NCI-H2107 treated with DMSO at 0.1 percent for 48 hours (cell line): ENCODE measurements around the gene WDR93.
"Not testable (repeated sequence)": the region's sequence is repeated elsewhere in the genome, so short reads cannot be mapped to it uniquely, and the experiment has no call there.

Experiments used
- DNase-seq: peaks from one replicate; lab custom pipeline; 2025; ENCODE audit not compliant: unreplicated experiment; lab: John Stamatoyannopoulos, UW

Gene WDR93

DNA sequence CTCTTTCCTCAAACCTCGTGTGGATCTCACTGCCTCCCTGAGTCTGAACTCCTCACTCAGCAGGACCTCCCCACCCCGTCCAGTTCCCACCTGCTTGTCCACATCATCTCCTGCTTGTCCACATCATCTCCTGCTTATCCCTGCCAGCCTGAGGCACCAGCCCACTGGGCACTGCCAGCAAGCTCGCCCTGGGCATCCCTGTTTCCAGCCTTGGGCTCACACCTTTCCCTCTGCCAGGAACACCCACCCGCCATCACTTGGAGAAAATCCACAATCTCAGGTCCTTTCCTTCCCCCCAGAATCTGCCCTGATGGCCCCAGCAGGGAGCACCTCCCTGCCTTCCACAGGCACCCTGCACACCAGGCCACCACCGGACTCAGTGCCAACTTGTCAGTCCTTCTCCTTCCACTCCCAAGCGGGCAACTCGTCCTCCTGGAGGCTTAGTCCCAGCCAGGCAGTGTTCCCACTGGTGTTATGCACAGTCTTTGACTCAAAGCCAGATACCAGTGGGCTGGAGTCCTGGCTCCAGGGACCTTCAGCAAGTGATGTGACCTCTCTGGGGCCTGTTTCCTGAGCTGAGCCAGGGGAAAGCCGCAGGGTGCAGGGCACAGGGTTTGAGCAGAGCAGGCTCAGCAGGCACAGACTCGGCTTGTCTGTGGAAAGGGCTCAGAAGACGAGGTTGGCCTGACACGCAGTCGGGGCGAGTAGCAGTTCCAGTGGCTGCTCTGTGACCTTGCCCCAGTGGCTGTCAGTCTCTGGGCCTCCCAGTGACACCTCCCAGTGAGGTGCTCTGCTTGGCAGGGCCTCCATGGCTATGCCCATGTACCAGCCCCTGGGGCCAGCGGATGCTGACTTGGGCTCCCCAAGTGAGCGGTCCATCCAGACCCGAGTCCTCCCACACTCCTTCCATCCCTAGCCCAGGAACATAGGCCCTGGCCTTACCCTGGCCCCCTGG, 76.0 kb downstream of the WDR93 start:
- DNase-seq = no peak

DNA sequence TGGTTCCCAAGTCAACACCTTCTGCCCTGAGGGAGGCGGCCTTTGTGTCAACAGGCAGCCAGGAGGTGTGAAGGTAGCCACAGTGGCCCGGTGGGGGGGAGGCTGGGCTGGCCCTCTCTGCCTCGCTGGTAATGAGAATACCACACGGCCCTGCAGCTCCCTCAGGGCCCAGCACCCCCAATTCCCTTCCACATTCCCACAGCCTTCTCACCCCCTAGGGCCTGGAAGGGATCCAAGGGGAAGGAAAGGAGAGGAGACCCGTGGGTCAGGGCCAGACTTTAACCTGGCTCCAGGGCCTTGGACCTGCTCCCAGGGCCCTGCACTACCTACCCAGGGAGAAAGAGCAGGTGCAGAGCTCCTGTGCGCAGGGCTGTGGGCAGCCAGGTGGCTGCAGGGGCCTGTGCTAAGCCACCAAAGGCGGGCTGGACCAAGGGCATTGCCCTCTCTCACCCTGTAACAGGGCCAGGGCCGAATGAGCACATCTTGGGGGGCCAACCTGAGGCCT, 76.9 kb downstream of the WDR93 start:
- no peak for DNase-seq

DNA sequence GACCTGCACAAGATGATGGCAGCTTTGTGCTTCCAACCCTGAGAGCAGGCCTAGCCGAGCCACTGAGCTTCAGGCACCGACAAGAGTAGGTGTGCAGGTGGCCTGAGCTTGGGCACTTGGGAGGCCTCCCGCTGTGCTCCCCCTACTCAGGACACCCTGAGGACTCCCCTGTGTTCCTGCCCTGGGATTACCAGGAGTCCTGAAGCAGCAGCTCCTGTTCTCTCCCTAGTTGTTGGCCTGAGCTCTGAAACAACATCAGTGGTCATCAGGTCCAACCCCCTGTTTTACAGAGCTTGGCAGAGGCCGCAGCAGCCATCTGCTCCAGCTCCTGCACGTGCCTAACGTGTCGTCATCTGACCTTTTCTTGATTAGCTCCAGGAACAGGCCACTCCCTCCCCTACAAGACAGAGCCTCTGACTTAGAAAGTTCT, 77.5 kb downstream of the WDR93 start:
- no peak for DNase-seq

DNA sequence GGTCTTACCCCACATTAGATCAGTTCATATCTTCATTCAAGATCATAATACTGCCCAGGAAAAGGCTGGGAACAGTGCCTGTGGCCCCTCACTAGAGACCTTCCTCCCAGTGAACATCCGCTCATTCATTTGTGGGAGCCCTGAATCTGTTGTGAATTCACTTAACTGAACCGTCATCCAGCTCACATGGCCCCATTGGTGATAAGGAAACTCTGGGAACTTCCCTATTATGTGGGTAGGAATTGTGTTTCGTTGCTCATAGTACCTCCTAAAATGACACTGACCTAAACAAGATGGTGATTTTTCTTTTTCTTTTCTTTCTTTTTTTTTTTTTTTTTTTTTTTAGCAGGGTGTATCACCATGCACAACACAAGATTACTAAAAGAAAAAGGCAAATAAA, 78.8 kb downstream of the WDR93 start:
- DNase-seq = no peak

DNA sequence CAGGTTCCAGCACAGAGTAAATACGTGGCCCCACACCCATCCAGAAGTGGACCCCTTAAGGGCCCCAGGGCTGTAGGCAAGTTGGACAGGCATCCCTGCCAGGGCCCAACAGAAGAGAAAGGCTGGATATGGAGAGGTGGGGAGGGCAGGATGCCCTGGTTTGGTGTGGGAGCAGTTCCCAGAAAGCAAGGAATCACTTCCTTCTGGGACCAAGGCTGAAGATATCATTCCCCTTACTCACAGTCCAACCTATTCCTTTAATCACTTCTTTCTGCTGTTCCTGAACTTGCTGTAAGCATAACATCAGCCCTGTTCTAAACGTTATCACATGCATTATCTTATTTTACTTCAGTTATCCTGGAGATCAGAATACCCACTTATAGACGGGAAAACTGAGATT, 79.4 kb downstream of the WDR93 start:
- no peak for DNase-seq

DNA sequence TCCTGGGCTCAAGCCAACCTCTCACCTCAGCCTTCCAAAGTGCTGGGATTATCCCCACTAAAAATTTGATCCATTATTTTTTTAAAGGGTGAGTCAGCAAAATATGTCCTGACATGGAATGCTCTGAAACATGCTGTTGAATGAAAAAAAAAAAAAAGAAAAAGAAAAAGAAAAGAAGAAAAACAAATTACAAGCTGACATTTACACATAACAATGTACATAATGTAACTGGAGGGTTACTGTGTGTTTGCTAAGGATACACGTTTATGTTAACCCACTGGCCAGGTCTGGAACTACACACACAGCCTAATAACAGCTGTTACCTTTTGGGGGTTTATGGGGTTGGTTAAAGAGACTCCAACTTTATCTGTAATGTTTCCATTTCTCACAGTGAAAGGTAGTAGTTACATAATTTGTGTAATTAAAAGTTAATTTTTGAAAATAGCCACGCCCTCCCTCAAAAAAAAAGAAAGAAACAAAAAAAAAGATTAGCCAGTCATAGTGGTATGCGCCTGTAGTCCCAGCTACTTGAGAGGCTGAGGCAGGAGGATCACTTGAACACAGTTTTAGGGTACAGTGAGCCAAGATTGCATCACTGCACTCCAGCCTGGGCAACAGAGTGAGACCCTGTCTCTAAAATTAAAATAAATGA, 82.4 kb downstream of the WDR93 start:
- DNase-seq = no peak

DNA sequence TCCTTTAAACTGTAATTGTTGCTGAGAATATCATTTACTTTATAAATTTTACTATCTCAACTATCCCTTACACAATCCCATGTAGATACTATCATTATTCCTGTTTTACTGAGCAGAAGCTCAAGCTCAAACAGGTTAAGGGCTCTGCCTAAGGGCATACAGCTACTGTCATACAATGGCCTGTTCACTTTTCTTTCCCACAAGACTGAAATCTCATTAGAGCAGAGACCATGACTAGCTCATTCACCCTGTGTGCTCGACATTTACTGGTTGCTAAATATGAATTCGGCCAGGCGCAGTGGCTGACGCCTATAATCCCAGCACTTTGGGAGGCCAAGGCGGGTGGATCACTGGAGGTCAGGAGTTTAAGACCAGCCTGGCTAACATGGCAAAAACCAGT, 83.9 kb downstream of the WDR93 start:
- DNase-seq = no peak

DNA sequence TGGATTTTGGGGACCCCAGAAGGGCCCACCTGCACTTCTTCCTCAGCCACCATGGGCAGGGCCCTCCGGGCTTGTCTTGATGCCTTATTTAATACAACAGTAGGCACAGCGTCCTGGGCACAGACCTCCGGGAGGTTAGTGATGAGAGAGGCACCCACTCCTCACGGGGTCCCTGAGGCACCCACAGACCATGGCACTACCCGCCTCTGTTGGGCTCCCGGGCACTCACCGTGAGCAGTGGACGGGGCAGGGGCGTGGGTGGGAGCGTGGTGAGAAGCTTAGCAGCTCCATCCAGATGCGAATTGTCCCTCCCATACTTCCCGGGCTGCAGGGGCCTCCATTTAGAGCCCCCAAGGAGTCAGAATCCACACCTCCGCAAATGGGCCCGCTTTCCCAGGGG, 85.2 kb downstream of the WDR93 start:
- no peak for DNase-seq

DNA sequence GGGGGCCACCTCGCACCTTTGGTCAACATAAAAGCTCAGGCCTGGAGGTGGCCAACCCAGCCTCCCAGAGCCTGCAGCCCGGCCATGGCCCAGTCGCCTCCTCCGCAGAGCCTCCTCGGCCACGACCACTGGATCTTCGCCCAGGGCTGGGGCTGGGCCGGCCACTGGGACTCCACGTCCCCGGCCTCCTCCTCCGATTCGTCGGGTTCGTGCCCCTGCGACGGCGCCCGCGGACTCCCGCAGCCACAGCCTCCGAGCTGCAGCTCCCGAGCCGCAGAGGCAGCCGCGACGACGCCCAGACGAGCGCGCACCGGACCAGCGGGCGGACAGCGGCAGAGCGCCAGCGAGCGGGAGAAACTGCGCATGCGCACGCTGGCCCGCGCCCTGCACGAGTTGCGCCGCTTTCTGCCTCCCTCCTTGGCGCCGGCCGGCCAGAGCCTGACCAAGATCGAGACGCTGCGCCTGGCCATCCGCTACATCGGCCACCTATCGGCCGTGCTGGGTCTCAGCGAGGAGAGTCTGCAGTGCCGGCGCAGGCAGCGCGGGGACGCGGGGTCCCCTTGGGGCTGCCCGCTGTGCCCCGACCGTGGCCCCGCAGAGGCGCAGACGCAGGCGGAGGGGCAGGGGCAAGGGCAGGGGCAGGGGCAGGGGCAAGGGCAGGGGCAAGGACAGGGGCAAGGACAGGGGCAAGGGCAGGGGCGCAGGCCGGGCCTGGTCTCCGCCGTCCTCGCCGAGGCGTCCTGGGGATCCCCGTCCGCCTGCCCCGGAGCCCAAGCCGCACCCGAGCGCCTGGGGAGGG, 85.9 kb downstream of the WDR93 start, which contains the start of gene MESP2:
Gene MESP2 (plus strand): TSS at position 59 of the 799 bp plus-strand sequence. CDS start 26 bp downstream, at position 85.
- DNase-seq = no peak

DNA sequence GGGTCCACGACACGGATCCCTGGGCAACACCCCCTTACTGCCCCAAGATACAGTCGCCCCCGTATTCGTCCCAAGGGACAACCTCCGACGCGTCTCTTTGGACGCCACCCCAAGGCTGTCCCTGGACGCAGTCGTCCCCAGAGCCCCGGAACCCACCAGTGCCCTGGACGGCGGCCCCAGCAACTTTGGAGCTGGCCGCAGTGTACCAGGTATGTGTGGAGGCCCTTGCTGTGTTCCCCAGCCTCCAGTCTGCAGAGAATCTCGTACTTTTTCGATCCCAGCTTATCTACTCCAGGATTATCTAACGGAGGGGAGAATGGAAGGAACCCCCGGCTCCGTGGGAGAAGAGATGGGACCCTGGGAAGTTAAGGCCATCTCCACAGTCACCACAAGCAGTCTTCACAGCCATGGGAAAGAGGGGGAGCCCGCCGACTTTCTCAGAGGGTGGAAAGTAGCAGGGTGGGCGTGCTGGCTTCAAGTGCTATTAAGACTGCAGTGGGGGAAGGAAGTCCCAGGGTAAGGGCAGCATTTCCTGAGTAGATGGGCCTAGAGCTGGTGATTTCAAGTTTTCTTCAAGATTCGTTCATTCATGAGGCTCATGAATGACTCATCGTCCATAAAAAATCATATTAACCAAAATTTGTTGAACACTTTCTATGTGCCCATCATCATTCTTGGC, 86.6 kb downstream of the WDR93 start:
- DNase-seq = no peak

DNA sequence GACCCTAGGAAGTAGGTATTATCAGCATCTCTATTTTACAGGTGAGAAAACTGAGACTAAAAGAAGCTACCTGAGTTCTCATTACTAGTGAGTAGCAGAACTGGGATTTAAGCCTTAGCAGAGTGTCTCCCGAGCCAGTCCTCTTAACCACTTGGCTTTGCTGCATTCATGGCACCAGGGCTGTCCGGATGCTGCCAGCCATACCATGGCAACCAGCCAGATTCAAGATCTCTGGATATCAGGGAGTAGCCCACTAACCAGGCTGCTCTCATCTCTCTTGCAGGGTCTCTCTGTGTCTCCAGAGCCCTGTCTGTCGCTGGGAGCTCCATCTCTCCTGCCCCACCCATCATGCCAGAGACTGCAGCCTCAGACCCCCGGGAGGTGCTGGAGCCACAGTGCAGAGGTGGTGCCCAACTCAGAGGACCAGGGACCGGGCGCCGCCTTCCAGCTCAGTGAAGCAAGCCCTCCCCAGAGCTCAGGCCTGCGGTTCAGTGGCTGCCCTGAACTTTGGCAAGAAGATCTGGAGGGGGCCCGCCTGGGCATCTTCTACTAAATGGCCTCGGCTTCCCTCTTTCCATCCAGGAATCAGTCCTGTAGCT, 87.3 kb downstream of the WDR93 start:
- no peak for DNase-seq

DNA sequence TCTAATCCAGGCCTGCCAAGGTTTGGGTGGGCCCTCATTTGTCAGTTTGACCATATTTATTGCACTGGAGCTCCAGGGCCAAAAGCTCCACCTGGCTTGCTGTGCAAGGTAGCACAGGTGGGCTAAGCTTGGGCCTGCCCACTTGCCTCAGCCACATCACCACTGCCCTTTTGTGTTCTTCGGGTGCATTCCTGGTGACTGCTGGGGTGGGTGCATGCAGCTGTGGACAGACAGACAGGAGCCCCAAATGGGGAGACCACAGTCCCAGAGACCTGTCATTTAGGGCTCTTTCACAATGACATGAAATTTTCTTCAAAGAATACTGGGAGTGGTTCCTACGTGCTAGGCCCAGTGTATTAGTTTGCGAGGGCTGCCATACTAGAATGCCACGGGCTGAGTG, 88.2 kb downstream of the WDR93 start:
- DNase-seq = no peak

DNA sequence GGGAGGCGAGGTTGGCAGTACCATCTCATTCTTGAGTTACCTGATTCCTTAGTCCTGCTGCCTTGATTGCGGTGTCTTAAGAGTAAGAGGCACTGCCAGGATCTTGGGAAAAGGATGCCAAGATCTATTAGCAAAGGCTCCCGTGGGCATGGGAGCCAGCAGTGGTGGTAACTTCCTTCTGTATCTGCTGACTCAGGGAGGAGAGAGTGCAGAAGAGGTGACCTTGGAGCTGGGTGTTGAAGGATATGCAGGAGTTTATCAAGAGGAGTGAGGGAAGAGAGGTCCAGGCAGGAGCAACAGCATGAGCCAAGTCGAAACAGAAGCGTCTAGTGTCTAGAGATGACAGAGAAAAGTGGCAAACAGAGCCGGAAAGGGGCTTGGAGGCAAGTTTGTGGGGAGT, 90.0 kb downstream of the WDR93 start:
- DNase-seq = no peak

DNA sequence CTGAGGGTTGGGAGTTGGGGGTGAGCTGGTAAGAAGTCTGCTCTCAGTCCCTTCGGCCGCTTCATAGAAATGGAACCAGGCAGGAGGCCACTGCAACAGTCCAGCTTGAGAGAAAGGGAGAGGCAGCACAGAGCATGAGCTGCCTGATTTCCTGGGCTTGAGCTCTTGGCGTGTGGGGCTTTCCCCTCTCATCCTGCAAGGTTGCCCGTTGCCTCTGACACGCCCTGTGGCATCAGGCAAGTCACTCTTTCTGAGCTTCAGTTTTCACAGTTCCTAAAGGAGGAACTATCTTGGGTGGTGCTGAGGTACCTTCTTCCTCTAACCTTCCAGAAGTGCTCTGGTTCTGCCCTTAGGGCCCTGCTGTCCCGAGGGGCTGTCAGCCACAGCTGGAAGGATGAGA, 90.4 kb downstream of the WDR93 start:
- no peak for DNase-seq

DNA sequence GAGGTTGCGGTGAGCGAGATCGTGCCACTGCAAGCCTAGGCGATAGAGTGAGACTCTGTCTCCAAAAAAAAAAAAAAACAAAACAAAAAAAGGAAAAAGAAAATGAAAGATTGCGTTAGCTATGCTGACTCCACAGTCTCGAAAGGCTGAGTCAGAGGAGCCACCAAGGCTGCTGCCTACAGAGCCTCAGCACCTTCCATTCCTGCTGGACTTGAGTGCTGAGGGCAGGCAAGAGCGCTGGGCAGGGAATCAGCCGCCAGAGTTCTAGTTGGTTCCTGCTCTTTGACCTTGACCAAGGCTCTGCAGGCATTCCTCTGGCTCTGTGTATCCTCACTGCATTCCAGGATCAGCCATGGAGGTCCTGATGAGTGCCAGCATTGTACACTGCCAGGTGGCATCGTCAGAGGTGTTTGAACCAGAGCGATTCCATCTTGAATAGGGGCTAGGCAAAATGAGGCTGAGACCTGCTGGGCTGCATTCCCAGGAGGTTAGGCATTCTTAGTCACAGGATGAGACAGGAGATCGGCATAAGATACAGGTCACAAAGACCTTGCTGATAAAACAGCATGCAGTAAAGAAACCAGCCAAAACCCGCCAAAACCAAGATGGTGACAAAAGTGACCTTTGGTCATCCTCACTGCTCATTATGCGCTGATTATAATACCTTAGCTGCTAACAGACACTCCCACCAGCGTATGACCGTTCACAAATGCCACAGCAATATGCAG, 91.4 kb downstream of the WDR93 start:
- DNase-seq = no peak

DNA sequence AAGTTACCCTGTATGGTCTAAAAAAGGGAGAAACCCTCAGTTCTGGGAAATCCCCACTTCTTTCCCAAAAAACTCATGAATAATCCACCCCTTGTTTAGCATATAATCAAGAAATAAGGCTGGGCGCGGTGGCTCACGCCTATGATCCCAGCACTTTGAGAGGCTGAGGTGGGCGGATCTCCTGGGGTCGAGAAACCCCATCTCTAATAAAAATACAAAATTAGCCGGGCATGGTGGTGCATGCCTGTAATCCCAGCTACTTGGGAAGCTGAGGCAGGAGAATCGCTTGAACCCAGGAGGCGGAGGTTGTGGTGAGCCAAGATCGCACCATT, 92.0 kb downstream of the WDR93 start:
- not testable (repeated sequence) for DNase-seq

DNA sequence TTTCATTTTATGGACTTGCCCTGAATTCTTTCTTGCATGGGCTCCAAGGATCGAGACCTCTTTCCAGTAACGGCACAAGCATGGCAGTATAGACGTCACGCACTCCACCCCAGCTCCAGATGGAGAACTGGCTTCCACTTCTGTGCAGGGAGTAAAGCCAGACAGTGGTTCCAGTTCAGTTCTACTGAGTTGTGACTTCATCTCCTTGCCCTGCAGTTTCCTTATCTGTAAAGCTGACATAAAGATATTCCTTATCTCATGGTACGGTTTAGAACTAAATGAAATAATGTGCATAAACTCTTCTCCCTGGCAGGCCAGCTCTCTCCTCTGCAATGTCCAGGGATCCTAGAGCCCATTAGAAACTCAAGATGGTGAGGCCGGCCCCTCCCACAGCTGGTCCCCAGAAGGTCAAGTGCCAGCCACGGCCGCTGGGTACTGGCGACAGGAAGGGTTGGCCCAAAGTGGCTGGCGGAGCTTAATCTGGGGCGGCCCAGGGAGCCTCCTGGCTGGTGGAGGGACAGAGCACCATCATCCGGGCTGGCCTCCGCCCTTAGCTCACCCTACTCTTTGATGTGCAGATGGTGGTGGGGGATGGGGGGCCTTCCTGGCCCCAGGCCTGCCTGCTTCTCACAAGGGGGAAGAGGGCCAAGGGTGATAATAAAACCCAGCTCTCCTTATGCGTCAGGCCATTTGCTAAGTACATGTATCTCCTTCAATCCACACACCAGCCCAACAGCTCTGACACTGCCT, 92.7 kb downstream of the WDR93 start:
- DNase-seq = no peak

DNA sequence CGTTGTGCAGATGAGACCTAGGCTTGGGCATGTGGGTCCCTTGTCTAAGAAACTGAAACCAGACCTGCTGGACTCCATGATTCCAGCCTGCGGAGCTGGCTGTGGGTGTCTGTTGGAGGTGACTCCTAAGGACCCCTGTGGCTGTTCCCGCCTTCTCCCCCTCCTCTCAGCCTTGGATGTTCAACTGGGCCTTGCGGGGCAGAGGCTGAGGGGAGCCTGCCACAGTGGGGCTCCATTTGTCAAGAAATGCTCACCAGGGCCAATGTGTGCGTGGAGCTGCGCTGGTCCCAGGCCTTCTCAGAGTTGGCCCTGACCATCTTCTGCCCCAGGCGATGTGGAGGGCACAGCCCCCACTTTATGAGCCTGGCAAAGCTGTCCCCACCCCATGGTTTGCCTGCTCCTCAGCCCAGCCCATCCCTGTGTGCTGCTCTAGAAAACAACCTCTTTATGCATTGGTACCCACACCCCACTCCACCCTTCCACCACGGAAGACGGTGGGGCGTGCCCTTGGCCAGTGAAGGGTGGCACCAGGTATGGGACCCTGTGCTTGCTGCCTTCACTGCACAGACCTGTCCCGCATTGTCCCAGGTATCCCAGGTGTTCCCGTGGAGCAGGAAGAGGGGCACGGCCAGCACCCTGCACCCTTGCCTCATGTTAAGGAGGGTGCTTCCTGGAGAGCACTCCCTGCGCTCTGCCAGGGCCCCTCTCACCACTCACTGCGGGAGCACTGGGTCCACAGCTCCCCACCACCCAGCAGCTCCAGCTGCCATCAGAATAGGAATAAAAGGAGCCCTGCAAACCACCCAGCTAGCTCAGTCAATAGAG, 93.5 kb downstream of the WDR93 start:
- no peak for DNase-seq
